H1 (cell line): Measurements from ENCODE around the gene NOS3.

Source experiments
- JUND ChIP-seq: IDR thresholded peaks from 2 replicates; pipeline ENCODE4 v1.6.1; 2011; ENCODE audit warnings: mild to moderate bottlenecking, improper control_type of control experiment, low read length
- POLR2AphosphoS5 ChIP-seq: IDR thresholded peaks from 2 replicates; pipeline ENCODE4 v1.6.1; 2011; ENCODE audit warnings: low read depth, low read length
- TF ChIP-seq, protein P1 (sequence below): IDR thresholded peaks from 2 replicates; pipeline ENCODE4 v1.6.1; 2011; ENCODE audit warnings: low read depth, mild to moderate bottlenecking, low read length; ENCODE audit not compliant: insufficient read depth
- TF ChIP-seq, protein P2 (sequence below), 3 experiments: IDR thresholded peaks; 1 replicate in 2 of 3; 2 replicates in 1 of 3; pipeline versions ENCODE4 v1.5.1 to v1.6.1; 2011; ENCODE audit warnings: low read length in 3 of 3, mild to moderate bottlenecking in 3 of 3, inconsistent platforms in 2 of 3, low read depth in 1 of 3, moderate library complexity in 1 of 3; ENCODE audit not compliant: insufficient read depth in 1 of 3; ENCODE audit errors: control extremely low read depth in 1 of 3
- TF ChIP-seq, protein P3 (sequence below): IDR thresholded peaks from 2 replicates; pipeline ENCODE4 v1.6.1; 2012; ENCODE audit warnings: inconsistent platforms

DNA sequence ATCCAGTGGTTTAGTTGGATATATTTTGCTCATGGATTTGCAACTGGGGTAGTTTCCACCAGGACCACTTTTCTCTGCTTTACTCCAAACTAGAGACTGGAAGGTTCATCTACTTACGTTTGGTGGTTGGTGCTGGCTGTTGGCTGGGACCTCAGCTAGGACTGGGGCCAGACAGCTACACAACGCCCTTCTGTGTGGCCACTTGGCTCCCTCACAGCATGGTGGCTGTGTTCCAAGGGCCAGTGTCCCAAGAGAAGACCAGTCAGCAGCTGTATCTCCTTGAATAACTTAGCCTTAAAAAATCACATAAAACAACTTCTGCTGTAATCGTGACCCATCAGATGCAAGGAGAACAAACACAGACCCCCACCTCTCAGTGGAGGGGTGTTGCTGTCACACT is 8.5 kb upstream of the NOS3 start:
- TF ChIP-seq JUND (no peak), POLR2AphosphoS5 (no peak)
- TF ChIP-seq, protein P1, sequence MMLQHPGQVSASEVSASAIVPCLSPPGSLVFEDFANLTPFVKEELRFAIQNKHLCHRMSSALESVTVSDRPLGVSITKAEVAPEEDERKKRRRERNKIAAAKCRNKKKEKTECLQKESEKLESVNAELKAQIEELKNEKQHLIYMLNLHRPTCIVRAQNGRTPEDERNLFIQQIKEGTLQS: no peak
- TF ChIP-seq, protein P2, sequence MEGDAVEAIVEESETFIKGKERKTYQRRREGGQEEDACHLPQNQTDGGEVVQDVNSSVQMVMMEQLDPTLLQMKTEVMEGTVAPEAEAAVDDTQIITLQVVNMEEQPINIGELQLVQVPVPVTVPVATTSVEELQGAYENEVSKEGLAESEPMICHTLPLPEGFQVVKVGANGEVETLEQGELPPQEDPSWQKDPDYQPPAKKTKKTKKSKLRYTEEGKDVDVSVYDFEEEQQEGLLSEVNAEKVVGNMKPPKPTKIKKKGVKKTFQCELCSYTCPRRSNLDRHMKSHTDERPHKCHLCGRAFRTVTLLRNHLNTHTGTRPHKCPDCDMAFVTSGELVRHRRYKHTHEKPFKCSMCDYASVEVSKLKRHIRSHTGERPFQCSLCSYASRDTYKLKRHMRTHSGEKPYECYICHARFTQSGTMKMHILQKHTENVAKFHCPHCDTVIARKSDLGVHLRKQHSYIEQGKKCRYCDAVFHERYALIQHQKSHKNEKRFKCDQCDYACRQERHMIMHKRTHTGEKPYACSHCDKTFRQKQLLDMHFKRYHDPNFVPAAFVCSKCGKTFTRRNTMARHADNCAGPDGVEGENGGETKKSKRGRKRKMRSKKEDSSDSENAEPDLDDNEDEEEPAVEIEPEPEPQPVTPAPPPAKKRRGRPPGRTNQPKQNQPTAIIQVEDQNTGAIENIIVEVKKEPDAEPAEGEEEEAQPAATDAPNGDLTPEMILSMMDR (IDR thresholded peaks at IDR 0.05; ENCODE audit: control extremely low read depth in 1 of 3, insufficient read depth in 1 of 3, low read depth in 1 of 3, low read length in 3 of 3): no peak
- TF ChIP-seq, protein P3, sequence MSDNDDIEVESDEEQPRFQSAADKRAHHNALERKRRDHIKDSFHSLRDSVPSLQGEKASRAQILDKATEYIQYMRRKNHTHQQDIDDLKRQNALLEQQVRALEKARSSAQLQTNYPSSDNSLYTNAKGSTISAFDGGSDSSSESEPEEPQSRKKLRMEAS: no peak
